Measurements from ENCODE around the gene ZEB2. TPM values are rescaled to one million over a fixed set of nuclear protein-coding genes. Genes with fewer than 3 reads are reported as not detected.

The ZEB2 gene
- polyA plus RNA-seq, 4 donors: 113 to 165 (median 135) TPM

GRCh38 chr2:144515099-144515695, 4.7 kb downstream of the ZEB2 start:
- no peak for DNase-seq (ENCODE audit: low read depth in 4 of 4, low spot score in 2 of 4)

- DNase-seq (ENCODE audit: low read depth in 4 of 4, low spot score in 2 of 4): no peak
Measured at GRCh38 chr2:144514616-144515091, 5.3 kb downstream of the ZEB2 start.

- no peak for DNase-seq (ENCODE audit: low read depth in 4 of 4, low spot score in 2 of 4)
Measured at GRCh38 chr2:144513388-144514101, 6.4 kb downstream of the ZEB2 start.

- DNase-seq (ENCODE audit: low read depth in 4 of 4, low spot score in 2 of 4): no peak
Measured at GRCh38 chr2:144512891-144513351, 7.0 kb downstream of the ZEB2 start.

GRCh38 chr2:144512470-144512869, 7.4 kb downstream of the ZEB2 start:
- DNase-seq (ENCODE audit: low read depth in 4 of 4, low spot score in 2 of 4): no peak

- DNase-seq (ENCODE audit: low read depth in 4 of 4, low spot score in 2 of 4): no peak
Measured at GRCh38 chr2:144511937-144512336, 8.0 kb downstream of the ZEB2 start.

- no peak for DNase-seq (ENCODE audit: low read depth in 4 of 4, low spot score in 2 of 4)
Measured at GRCh38 chr2:144511226-144511810, 8.6 kb downstream of the ZEB2 start.

GRCh38 chr2:144510294-144510991, 9.5 kb downstream of the ZEB2 start:
- DNase-seq (ENCODE audit: low read depth in 4 of 4, low spot score in 2 of 4): no peak

- no peak for DNase-seq (ENCODE audit: low read depth in 4 of 4, low spot score in 2 of 4)
Measured at GRCh38 chr2:144509879-144510221, 10.1 kb downstream of the ZEB2 start.

GRCh38 chr2:144509001-144509878, 10.7 kb downstream of the ZEB2 start:
- no peak for DNase-seq (ENCODE audit: low read depth in 4 of 4, low spot score in 2 of 4)

GRCh38 chr2:144508172-144508851, 11.6 kb downstream of the ZEB2 start:
- DNase-seq (ENCODE audit: low read depth in 4 of 4, low spot score in 2 of 4): no peak

GRCh38 chr2:144507441-144508171, 12.3 kb downstream of the ZEB2 start:
- DNase-seq (ENCODE audit: low read depth in 4 of 4, low spot score in 2 of 4): no peak

GRCh38 chr2:144505245-144505831, 14.6 kb downstream of the ZEB2 start:
- DNase-seq (ENCODE audit: low read depth in 4 of 4, low spot score in 2 of 4): no peak

- no peak for DNase-seq (ENCODE audit: low read depth in 4 of 4, low spot score in 2 of 4)
Measured at GRCh38 chr2:144504218-144504641, 15.7 kb downstream of the ZEB2 start.

GRCh38 chr2:144503242-144503641, 16.7 kb downstream of the ZEB2 start:
- DNase-seq (ENCODE audit: low read depth in 4 of 4, low spot score in 2 of 4): no peak

- no peak for DNase-seq (ENCODE audit: low read depth in 4 of 4, low spot score in 2 of 4)
Measured at GRCh38 chr2:144502369-144502768, 17.6 kb downstream of the ZEB2 start.

- DNase-seq (ENCODE audit: low read depth in 4 of 4, low spot score in 2 of 4): no peak
Measured at GRCh38 chr2:144501627-144502026, 18.3 kb downstream of the ZEB2 start.

- DNase-seq (ENCODE audit: low read depth in 4 of 4, low spot score in 2 of 4): no peak
Measured at GRCh38 chr2:144501118-144501517, 18.8 kb downstream of the ZEB2 start.

- no peak for DNase-seq (ENCODE audit: low read depth in 4 of 4, low spot score in 2 of 4)
Measured at GRCh38 chr2:144500563-144500962, 19.4 kb downstream of the ZEB2 start.

Measured in left renal cortex interstitium (tissue), 4 donors.